Transverse colon (tissue), 3 donors: Measurements from ENCODE around the gene ZC3H18.

Experiments used
- CTCF ChIP-seq, 5 experiments: fragments of 200-600 bp in 3 of 5; fragments of 450-650 bp in 2 of 5; sonication (generic) in 3 of 5; IDR thresholded peaks; 1 replicate in 2 of 5; 2 replicates in 3 of 5; pipeline ENCODE4 v1.5.1; 2016 to 2017; ENCODE audit warnings: antibody characterized with exemption in 5 of 5, inconsistent platforms in 3 of 5, mild to moderate bottlenecking in 2 of 5, moderate library complexity in 1 of 5
- POLR2A ChIP-seq: fragments of 450-650 bp; IDR thresholded peaks from one replicate; pipeline ENCODE4 v1.6.1; 2016; ENCODE audit warnings: antibody characterized with exemption, mild to moderate bottlenecking, moderate library complexity

DNA sequence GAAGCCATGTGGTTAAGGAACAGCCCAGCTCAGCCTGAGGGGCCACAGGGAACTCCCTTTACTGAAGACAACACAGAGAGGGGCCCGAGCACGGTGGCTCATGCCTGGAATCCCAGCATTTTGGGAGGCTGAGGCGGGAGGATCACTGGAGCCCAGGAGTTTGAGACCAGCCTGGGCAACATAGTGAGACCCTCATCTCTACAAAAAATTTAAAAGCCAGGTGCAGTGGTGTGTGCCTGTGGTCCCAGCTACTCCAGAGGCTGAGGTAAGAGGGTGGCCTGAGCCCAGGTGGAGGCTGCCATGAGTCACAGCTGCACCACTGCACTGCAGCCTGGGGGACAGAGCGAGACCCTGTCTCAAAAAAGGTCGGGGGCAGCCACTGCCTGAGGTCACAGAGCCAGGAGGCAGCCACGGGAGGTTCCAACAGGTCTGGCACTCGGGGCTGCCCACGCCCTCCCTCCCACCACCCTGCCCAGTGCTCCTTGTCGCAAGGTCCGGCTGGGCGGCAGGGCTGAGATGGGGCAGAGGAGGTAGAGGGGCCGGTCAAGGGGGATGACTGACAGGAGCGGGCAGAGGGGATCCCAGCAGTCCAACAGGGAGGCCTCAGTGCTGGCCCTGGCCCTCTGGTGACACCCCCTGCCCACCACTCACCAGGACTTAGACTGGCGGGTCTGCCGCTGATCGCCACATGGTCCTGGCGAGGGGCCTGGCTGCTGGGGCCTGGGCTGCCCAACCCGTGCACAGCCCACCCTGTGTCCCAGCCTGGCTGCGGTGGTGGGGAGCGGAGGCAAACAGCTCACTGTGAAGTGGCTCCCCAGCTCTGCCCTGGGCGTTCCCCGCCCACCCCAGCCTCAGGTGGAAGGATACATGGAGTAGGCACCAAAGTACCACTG lies 77.2 kb downstream of the ZC3H18 start:
- no peak for TF ChIP-seq CTCF (IDR thresholded peaks at IDR 0.05)
- no peak for TF ChIP-seq POLR2A
